ENCODE measurements around the gene TIGD7.

GRCh38 chr16:3254309-3254708, 50.9 kb downstream of the TIGD7 start:
- TF ChIP-seq CTCF (IDR thresholded peaks at IDR 0.05; ENCODE audit: low read depth, low read length), result no peak
- no peak for TF ChIP-seq EZH2phosphoT487 (IDR thresholded peaks at IDR 0.05; ENCODE audit: low read depth)
